SJCRH30 (cell line): ENCODE measurements around the gene NAP1L4. TPM values are rescaled to one million over a fixed set of nuclear protein-coding genes. Genes with fewer than 3 reads are reported as not detected.
A peak's percentile ranks its signal among the peaks of the same experiment; 100 is the strongest.
"Not testable (repeated sequence)": the region's sequence is repeated elsewhere in the genome, so short reads cannot be mapped to it uniquely, and the experiment has no call there.

Source experiments
- DNase-seq, 2 experiments: peaks; one replicate each; pipeline ENCODE4 v3.0.0-alpha.2; 2015 to 2020
- H3K27ac ChIP-seq: fragments of 250-450 bp; sonication (Bioruptor Pico); 2 replicates; pipeline ENCODE4 v1.5.1; 2020; ENCODE audit warnings: mild to moderate bottlenecking, moderate library complexity
- H3K27me3 ChIP-seq: fragments of 250-450 bp; sonication (Bioruptor Pico); 2 replicates; pipeline ENCODE4 v1.5.1; 2020; ENCODE audit warnings: mild to moderate bottlenecking, moderate library complexity
- H3K36me3 ChIP-seq: fragments of 250-450 bp; sonication (Bioruptor Pico); 2 replicates; pipeline ENCODE4 v1.5.1; 2020; ENCODE audit warnings: mild to moderate bottlenecking, moderate library complexity
- H3K4me1 ChIP-seq: fragments of 250-450 bp; sonication (Bioruptor Pico); 2 replicates; pipeline ENCODE4 v1.5.1; 2020; ENCODE audit warnings: mild to moderate bottlenecking, moderate library complexity
- H3K4me3 ChIP-seq: fragments of 250-450 bp; sonication (Bioruptor Pico); 2 replicates; pipeline ENCODE4 v1.5.1; 2020; ENCODE audit warnings: mild to moderate bottlenecking, moderate library complexity
- H3K9me3 ChIP-seq: fragments of 250-450 bp; sonication (Bioruptor Pico); replicated peaks from 2 replicates; pipeline ENCODE4 v1.5.1; 2020; ENCODE audit warnings: mild to moderate bottlenecking, moderate library complexity
- total RNA-seq: library from RNA; depleted of rRNA; stranded (reverse); fragments of >200 nt; shearing (Covaris generic); gene quantifications from 2 replicates; pipeline ENCODE4 v1.2.3, GENCODE V29; 2014

NAP1L4 gene
- total RNA-seq, 1 experiment from 2014 or later: 168 TPM

GRCh38 chr11:2945031-2945756, 46.9 kb downstream of the NAP1L4 start:
- Histone ChIP-seq H3K4me1 (no peaks in the 10 kb centered on the region), H3K27ac (no peak overlapping the region), H3K9me3 (0 out of 2 replicates have a peak, but pooled peaks cover 2% of the 10 kb centered on the region), H3K36me3 (peaks cover 60% of the 10 kb centered on the region), H3K27me3 (no peaks in the 10 kb centered on the region), H3K4me3 (no peak overlapping the region)
- DNase-seq: no peak

- Histone ChIP-seq H3K4me3 (no peak overlapping the region), H3K27ac (no peak overlapping the region), H3K36me3 (peaks cover 53% of the 10 kb centered on the region), H3K9me3 (0 out of 2 replicates have a peak, but pooled peaks cover 3% of the 10 kb centered on the region), H3K27me3 (no peaks in the 10 kb centered on the region), H3K4me1 (no peaks in the 10 kb centered on the region)
- no peak for DNase-seq
These were observed 47.6 kb downstream of the NAP1L4 start for GRCh38 chr11:2944530-2944929.

- no peak for DNase-seq
These were observed 48.4 kb downstream of the NAP1L4 start for GRCh38 chr11:2943711-2944118.

GRCh38 chr11:2942872-2943710, 49.0 kb downstream of the NAP1L4 start:
- no peak overlapping the region for H3K4me3 ChIP-seq
- H3K9me3 ChIP-seq: peaks cover 3% of the 10 kb centered on the region; the same call in 1 of the 2 replicates
- H3K36me3 ChIP-seq: peaks cover 39% of the 10 kb centered on the region
- no peak for DNase-seq
- no peaks in the 10 kb centered on the region for H3K4me1 ChIP-seq
- no peaks in the 10 kb centered on the region for H3K27me3 ChIP-seq
- no peak overlapping the region for H3K27ac ChIP-seq

More at GRCh38 chr11:2943711-2944118, 48.4 kb downstream of the NAP1L4 start:
- H3K36me3 ChIP-seq: peaks cover 45% of the 10 kb centered on the region
- H3K4me1 ChIP-seq: no peaks in the 10 kb centered on the region
- no peaks in the 10 kb centered on the region for H3K27me3 ChIP-seq
- H3K9me3 ChIP-seq: peaks cover 3% of the 10 kb centered on the region; the same call in 1 of the 2 replicates
- H3K27ac ChIP-seq: no peak overlapping the region
- no peak overlapping the region for H3K4me3 ChIP-seq

- no peak for DNase-seq
- Histone ChIP-seq H3K4me1 (no peaks in the 10 kb centered on the region), H3K27ac (no peak overlapping the region), H3K4me3 (no peak overlapping the region), H3K36me3 (peaks cover 32% of the 10 kb centered on the region), H3K27me3 (no peaks in the 10 kb centered on the region), H3K9me3 (peaks cover 3% of the 10 kb centered on the region; the same call in 1 of the 2 replicates)
These were observed 49.7 kb downstream of the NAP1L4 start for GRCh38 chr11:2942447-2942846.

- Histone ChIP-seq H3K9me3 (peaks cover 3% of the 10 kb centered on the region; the same call in 1 of the 2 replicates), H3K36me3 (peaks cover 21% of the 10 kb centered on the region), H3K4me3 (no peak overlapping the region), H3K4me1 (no peaks in the 10 kb centered on the region), H3K27ac (no peak overlapping the region), H3K27me3 (no peaks in the 10 kb centered on the region)
- DNase-seq: peak in 1 of 2 experiments; percentile 35
These were observed 51.0 kb downstream of the NAP1L4 start for GRCh38 chr11:2940921-2941821.

GRCh38 chr11:2940147-2940920, 51.8 kb downstream of the NAP1L4 start:
- no peak for DNase-seq
- no peaks in the 10 kb centered on the region for H3K4me1 ChIP-seq
- no peak overlapping the region for H3K27ac ChIP-seq
- H3K9me3 ChIP-seq: peaks cover 3% of the 10 kb centered on the region; the same call in 1 of the 2 replicates
- peaks cover 14% of the 10 kb centered on the region for H3K36me3 ChIP-seq
- H3K27me3 ChIP-seq: no peaks in the 10 kb centered on the region
- H3K4me3 ChIP-seq: no peak overlapping the region

GRCh38 chr11:2938458-2939418, 53.4 kb downstream of the NAP1L4 start:
- not testable (repeated sequence) for H3K4me1 ChIP-seq, H3K9me3 ChIP-seq, DNase-seq, H3K27ac ChIP-seq, H3K36me3 ChIP-seq, H3K27me3 ChIP-seq, H3K4me3 ChIP-seq

GRCh38 chr11:2937641-2938457, 54.3 kb downstream of the NAP1L4 start:
- not testable (repeated sequence) for H3K36me3 ChIP-seq, DNase-seq, H3K4me3 ChIP-seq, H3K27me3 ChIP-seq, H3K27ac ChIP-seq, H3K9me3 ChIP-seq, H3K4me1 ChIP-seq

GRCh38 chr11:2934611-2935239, 57.4 kb downstream of the NAP1L4 start:
- Histone ChIP-seq H3K4me3 (no peak overlapping the region), H3K9me3 (no peaks in the 10 kb centered on the region; the same call in 1 of the 2 replicates), H3K36me3 (no peaks in the 10 kb centered on the region), H3K4me1 (no peaks in the 10 kb centered on the region), H3K27ac (no peak overlapping the region), H3K27me3 (no peaks in the 10 kb centered on the region)
- DNase-seq: no peak

- DNase-seq: no peak
- Histone ChIP-seq H3K9me3 (no peaks in the 10 kb centered on the region; the same call in 1 of the 2 replicates), H3K27me3 (no peaks in the 10 kb centered on the region)
These were observed 58.0 kb downstream of the NAP1L4 start for GRCh38 chr11:2934021-2934550.

More at GRCh38 chr11:2934021-2934550, 58.0 kb downstream of the NAP1L4 start:
- Histone ChIP-seq H3K4me1 (no peaks in the 10 kb centered on the region), H3K36me3 (no peaks in the 10 kb centered on the region), H3K27ac (no peak overlapping the region), H3K4me3 (no peak overlapping the region)
